HG02938 (cell line): ENCODE data around the gene PSTPIP1.

Experiments used
- ATAC-seq: cut with Tn5 transposase; IDR thresholded peaks from one replicate; pipeline ENCODE4 v1.9.1; 2021; ENCODE audit warnings: mild to moderate bottlenecking, moderate library complexity; ENCODE audit not compliant: unreplicated experiment

The PSTPIP1 gene

GRCh38 chr15:77066971-77067690 lies 72.2 kb downstream of the PSTPIP1 start:
- no peak for ATAC-seq

- ATAC-seq = no peak
These were observed 72.9 kb downstream of the PSTPIP1 start for GRCh38 chr15:77067691-77068367.

- ATAC-seq = no peak
These were observed 73.7 kb downstream of the PSTPIP1 start for GRCh38 chr15:77068633-77069032.

GRCh38 chr15:77069521-77070121 lies 74.7 kb downstream of the PSTPIP1 start:
- ATAC-seq = no peak

- no peak for ATAC-seq
These were observed 75.2 kb downstream of the PSTPIP1 start for GRCh38 chr15:77070180-77070494.

GRCh38 chr15:77070495-77071304 lies 75.8 kb downstream of the PSTPIP1 start, which contains the start of gene TSPAN3:
Gene TSPAN3, minus strand, starts transcription at chr15:77071109. Its CDS starts 155 bp downstream, at chr15:77070954.
- ATAC-seq = peak; percentile 88

GRCh38 chr15:77071305-77072223 lies 76.6 kb downstream of the PSTPIP1 start:
- ATAC-seq = no peak

- ATAC-seq = no peak
These were observed 79.4 kb downstream of the PSTPIP1 start for GRCh38 chr15:77074350-77074749.

- ATAC-seq = no peak
These were observed 80.6 kb downstream of the PSTPIP1 start for GRCh38 chr15:77075528-77075927.

GRCh38 chr15:77076323-77076915 lies 81.5 kb downstream of the PSTPIP1 start:
- ATAC-seq = no peak

GRCh38 chr15:77081971-77082370 lies 87.0 kb downstream of the PSTPIP1 start:
- ATAC-seq = no peak

- ATAC-seq = no peak
These were observed 88.6 kb downstream of the PSTPIP1 start for GRCh38 chr15:77083381-77084160.

GRCh38 chr15:77084436-77084835 lies 89.5 kb downstream of the PSTPIP1 start:
- no peak for ATAC-seq

GRCh38 chr15:77085297-77085696 lies 90.4 kb downstream of the PSTPIP1 start:
- ATAC-seq = no peak
